ENCODE data around the gene TMEM40.

TMEM40 gene

GRCh38 chr3:12775226-12775625 lies 16.2 kb upstream of the TMEM40 start:
- no peak for DNase-seq

DNA sequence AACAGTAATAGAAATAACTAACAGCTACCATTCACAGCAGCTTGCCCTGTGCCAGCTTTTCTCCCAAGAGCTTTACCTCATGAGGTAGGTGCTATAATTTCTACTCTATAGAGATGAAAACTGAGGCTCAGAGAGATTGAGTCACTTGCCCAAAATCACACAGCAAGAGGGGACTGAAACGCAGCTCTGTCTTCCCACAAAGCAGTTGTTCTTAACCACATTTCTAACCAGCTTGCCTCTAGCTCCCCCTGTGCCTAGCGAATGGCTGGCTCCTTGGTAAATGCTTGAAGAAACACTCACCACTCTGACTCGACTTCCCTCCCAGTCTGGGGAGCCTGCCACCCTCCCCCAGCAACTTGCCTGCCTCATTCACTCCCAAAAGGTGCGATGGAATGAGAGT lies 15.6 kb upstream of the TMEM40 start:
- DNase-seq = no peak

- no peak for DNase-seq
Observed at GRCh38 chr3:12773710-12774086, 14.6 kb upstream of the TMEM40 start.

- DNase-seq = no peak
Observed at GRCh38 chr3:12773030-12773709, 14.1 kb upstream of the TMEM40 start.

DNA sequence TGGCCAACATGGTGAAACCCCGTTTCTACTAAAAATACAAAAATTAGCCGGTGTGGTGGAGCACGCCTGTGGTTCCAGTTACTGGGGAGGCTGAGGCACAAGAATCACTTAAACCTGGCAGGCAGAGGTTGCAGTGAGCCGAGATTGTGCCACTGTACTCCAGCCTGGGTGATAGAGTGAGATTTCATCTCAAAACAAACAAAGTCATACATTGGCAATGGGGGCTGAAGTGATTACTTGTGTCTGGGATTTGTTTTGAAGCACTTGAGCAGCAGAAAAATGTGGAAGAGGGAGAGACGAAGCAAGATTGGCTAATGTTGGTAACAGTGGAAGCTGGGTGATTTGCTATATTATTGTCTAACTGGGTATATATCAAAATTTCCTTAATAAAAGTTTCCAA lies 13.4 kb upstream of the TMEM40 start:
- DNase-seq = no peak

- no peak for DNase-seq
Observed at GRCh38 chr3:12771236-12771635, 12.2 kb upstream of the TMEM40 start.

- no peak for DNase-seq
Observed at GRCh38 chr3:12769761-12770160, 10.7 kb upstream of the TMEM40 start.

GRCh38 chr3:12768579-12769527 lies 9.8 kb upstream of the TMEM40 start:
- no peak for DNase-seq

GRCh38 chr3:12766541-12766940 lies 7.5 kb upstream of the TMEM40 start:
- DNase-seq = no peak

DNA sequence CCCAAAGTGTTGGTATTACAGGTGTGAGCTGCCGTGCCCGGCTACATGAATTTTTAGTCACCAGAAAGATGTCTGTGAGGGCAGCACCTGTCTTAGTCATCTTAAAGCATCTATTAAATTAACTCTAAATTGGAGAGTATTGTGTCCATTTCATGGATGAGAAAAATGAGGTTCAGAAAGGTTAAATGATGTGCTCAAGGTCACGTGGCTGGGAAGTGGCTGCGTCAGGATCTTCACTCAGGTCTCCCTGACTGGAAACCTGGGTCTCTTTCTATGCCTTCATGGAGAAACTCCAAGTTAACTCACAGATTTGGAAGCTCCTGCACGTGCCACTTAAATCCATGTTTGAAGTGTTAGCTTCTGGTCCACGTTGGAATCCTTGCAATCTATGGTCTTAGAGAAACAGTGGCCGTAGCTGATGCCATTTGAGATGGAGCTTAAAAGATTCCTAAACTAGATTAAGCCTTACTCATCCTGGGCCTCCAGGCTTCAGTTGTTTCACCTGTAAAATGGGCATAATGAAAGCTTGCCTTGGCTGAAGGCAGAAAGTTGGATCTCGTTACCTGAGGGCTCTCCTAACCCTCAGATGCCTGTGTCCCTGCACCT lies 5.2 kb upstream of the TMEM40 start:
- DNase-seq = no peak

DNA sequence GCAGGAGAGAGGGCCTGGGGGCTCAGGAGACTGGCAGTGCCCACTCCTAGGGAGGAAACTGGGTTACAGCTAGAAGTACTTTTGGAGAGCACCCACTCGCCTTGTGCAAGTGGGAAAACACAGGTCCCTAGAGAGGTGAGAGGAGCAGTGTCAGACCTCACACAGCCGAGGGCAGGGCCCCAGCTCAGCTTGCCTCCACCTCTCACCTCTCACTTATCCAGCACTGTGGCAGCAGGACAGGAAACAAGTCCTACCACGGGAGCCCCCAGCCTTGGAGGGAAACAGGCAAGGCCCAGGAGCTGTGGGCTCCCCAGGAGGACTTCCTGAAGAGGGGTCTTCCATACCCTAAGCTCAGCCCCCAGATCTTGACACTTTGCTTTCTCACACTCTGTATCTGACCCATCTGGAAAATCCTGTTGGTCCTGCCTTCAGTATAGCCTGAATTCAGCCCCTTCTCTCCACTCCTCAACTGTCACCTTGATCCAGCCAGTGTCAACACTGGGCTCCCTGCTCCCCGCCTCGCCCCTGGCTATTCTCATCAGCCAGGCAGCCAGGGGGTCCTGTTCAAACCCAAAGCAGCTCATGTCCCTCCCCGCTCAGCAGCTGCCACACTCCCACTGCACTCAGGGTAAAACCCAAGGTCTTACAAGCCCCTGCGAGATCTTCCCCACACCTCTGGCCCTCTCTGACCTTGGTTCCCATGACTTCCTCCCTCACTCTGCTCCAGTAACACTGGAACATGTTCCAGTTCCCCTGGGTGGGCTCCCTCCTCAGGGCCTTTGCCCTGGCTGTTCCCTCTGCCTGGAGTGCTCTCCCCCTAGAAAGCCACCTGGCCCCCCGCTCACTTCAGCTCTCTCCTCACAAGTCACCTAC lies 870 bp upstream of the TMEM40 start:
- no peak for DNase-seq

GRCh38 chr3:12758025-12758781 lies 856 bp downstream of the TMEM40 start:
- no peak for DNase-seq

- DNase-seq = no peak
Observed at GRCh38 chr3:12756635-12757034, 2.4 kb downstream of the TMEM40 start.

- no peak for DNase-seq
Observed at GRCh38 chr3:12756175-12756574, 2.9 kb downstream of the TMEM40 start.

- DNase-seq = no peak
Observed at GRCh38 chr3:12755754-12756153, 3.3 kb downstream of the TMEM40 start.

GRCh38 chr3:12754313-12754712 lies 4.7 kb downstream of the TMEM40 start:
- DNase-seq = no peak

DNA sequence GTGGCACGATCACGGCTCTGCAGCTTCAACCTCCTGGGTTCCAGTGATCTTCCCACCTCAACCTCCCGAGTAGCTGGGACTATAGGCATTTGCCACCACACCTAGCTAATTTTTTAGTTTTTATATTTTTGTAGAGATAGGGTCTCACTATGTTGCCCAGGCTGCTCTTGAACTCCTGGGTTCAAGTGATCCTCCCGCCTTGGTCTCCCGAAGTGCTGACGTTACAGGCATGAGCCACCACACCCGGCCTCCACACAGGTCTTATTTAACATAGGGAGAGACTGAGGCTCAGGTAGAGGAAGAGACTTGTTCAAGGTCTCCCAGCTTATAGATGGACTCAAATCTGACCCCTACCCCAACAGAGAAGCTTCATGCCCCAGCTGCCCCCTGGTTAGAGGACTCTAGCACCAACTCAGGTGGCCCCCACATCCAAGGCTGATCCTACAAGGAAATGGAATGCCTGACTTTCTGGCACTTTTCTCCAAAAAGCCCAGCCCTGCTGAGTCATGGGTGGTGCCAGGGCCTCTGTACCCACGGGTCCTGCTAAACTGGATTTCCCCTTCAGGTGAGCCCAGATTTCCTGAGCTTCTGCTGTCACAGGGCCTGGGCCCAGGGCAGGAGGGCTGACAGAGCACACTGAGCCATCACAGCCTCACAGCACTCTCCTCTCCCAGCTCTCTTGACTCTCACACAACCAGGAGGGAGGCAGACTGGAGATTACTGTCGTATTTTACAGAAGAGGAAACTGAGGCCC lies 5.6 kb downstream of the TMEM40 start:
- DNase-seq = no peak

- no peak for DNase-seq
Observed at GRCh38 chr3:12752809-12753208, 6.2 kb downstream of the TMEM40 start.

GRCh38 chr3:12752102-12752501 lies 7.0 kb downstream of the TMEM40 start:
- no peak for DNase-seq

GRCh38 chr3:12751571-12751970 lies 7.5 kb downstream of the TMEM40 start:
- no peak for DNase-seq

DNA sequence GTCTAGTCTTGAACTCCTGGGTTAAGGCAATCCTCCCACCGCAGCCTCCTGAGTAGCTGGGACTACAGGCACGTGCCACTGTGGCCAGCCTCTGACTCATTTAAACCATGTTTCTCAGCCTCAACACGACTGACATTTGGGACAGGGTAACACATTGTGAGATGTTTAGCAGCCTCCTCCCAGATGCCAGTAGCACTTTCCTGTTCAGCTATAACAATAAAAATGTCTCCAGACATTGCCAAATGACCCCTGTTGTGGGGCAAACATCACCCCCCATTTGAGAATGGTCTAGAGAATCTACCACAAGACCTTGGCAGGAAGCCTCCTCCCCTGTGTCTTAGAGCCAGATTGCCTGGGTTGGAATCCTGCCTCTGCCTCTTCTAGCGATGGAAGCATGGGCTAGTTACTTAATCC lies 8.4 kb downstream of the TMEM40 start:
- peak in 1 of 5 donors; percentile 14 for DNase-seq

Measured in T-helper 1 cell (primary cell).